ACC112 (cell line): Measurements from ENCODE around the gene ABCB6.
"Not testable (repeated sequence)": the region's sequence is repeated elsewhere in the genome, so short reads cannot be mapped to it uniquely, and the experiment has no call there.

Experiments
- H2AFZ ChIP-seq: fragments of 200-600 bp; sonication (generic); one replicate; pipeline ENCODE4 v1.6.0; 2017; ENCODE audit warnings: antibody characterized with exemption, low read length; ENCODE audit not compliant: unreplicated experiment
- H3K27ac ChIP-seq: fragments of 200-600 bp; sonication (generic); 2 replicates; pipeline ENCODE4 v1.5.1; 2014; ENCODE audit warnings: low read depth, mild to moderate bottlenecking, antibody characterized with exemption, low read length, moderate library complexity
- H3K27me3 ChIP-seq: fragments of 200-600 bp; sonication (generic); 2 replicates; pipeline ENCODE4 v1.6.1; 2014; ENCODE audit warnings: mild to moderate bottlenecking, antibody characterized with exemption, low read length, moderate library complexity, mixed read lengths; ENCODE audit not compliant: insufficient read depth
- H3K36me3 ChIP-seq: fragments of 200-600 bp; sonication (generic); 2 replicates; pipeline ENCODE4 v1.6.1; 2016; ENCODE audit warnings: mild to moderate bottlenecking, antibody characterized with exemption, low read length, moderate library complexity, mixed read lengths; ENCODE audit not compliant: insufficient read depth
- H3K4me1 ChIP-seq: fragments of 200-600 bp; sonication (generic); one replicate; pipeline ENCODE4 v1.6.1; 2016; ENCODE audit warnings: low read length, mixed read lengths; ENCODE audit not compliant: insufficient read depth, unreplicated experiment, control insufficient read depth
- H3K4me3 ChIP-seq: fragments of 200-600 bp; sonication (generic); 2 replicates; pipeline ENCODE4 v1.5.1; 2014; ENCODE audit warnings: mild to moderate bottlenecking, low read depth, low read length
- H3K79me2 ChIP-seq: fragments of 200-600 bp; sonication (generic); one replicate; pipeline ENCODE4 v1.6.0; 2016; ENCODE audit warnings: low read length; ENCODE audit not compliant: control insufficient read depth, unreplicated experiment, insufficient read depth

The ABCB6 gene

DNA sequence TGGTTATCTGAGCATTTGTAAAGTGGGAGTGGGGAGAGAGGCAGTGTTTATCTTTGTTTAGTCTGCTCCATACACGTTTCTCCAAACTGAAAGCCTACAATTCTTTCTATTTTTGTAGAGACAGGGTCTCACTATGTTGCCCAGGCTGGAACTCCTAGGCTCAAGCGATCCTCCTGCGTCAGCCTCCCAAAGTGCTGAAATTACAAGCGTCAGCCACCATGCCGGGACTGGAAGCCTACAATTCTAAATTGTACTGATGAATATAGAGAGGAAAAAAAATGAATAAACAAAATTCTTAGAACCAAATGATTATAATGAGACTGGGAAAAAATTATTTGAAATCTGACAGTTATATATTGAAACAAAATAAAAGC lies 13.6 kb downstream of the ABCB6 start:
- peaks cover 23% of the 10 kb centered on the region for H3K4me1 ChIP-seq
- H3K4me3 ChIP-seq: no peak overlapping the region
- peaks cover 2% of the 10 kb centered on the region; the same call in 1 of the 2 replicates for H3K36me3 ChIP-seq
- H3K79me2 ChIP-seq: no peaks in the 10 kb centered on the region
- no peak overlapping the region for H2AFZ ChIP-seq
- H3K27ac ChIP-seq: no peak overlapping the region
- no peaks in the 10 kb centered on the region for H3K27me3 ChIP-seq

DNA sequence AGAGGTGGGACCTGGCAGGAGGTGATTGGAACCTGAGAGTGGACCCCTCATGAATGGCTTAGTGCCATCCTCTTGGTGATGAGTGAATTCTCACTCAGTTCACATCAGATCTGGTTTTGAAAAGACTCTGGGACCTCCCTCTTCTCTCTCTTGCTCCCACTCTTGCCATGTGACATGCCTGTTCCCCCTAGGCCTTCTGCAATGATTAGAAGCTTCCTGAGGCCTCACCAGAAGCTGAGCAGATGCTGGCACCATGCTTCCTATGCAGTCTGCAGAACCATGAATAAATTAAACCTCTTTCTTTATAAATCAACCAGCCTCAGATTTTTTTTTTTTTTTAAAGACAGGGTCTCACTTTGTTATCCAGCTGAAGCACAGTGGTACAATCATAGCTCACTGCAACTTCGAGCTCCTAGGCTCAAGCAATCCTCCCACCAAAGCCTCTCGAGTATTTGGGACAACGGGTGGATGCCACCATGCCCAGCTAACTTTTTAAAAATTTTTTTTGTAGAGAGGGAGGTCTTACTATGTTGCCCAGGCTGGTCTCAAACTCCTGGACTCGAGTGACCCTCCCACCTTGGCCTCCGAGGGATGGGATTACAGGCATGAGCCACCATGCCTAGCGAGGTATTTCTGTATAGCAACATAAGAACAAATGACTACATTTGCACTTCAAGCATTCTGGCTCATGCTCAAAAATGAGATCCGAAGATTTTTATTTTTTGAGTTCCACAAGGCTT lies 14.2 kb downstream of the ABCB6 start:
- Histone ChIP-seq H3K36me3 (peaks cover 2% of the 10 kb centered on the region; the same call in 1 of the 2 replicates), H3K27me3 (no peaks in the 10 kb centered on the region), H3K79me2 (no peaks in the 10 kb centered on the region)

DNA sequence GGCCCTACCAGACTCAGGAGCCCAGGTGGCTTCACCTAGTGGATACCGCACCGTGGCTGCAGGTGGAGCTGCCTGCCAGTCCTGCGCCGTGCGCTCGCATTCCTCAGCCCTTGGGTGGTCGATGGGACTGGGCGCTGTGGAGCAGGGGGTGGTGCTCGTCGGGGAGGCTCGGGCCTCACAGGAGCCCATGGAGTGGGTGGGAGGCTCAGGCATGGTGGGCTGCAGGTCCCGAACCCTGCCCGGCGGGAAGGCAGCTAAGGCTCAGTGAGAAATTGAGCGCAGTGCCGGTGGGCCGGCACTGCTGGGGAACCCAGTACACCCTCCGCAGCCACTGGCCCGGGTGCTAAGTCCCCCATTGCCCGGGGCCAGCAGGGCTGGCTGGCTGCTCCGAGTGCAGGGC lies 17.4 kb downstream of the ABCB6 start:
- H2AFZ ChIP-seq, H3K4me3 ChIP-seq, H3K36me3 ChIP-seq, H3K27ac ChIP-seq, H3K79me2 ChIP-seq, H3K4me1 ChIP-seq, H3K27me3 ChIP-seq: not testable (repeated sequence)

More for the DNA sequence above, 14.2 kb downstream of the ABCB6 start:
- H3K4me3 ChIP-seq: no peak overlapping the region
- H3K4me1 ChIP-seq: peaks cover 23% of the 10 kb centered on the region
- no peak overlapping the region for H3K27ac ChIP-seq
- H2AFZ ChIP-seq: no peak overlapping the region

DNA sequence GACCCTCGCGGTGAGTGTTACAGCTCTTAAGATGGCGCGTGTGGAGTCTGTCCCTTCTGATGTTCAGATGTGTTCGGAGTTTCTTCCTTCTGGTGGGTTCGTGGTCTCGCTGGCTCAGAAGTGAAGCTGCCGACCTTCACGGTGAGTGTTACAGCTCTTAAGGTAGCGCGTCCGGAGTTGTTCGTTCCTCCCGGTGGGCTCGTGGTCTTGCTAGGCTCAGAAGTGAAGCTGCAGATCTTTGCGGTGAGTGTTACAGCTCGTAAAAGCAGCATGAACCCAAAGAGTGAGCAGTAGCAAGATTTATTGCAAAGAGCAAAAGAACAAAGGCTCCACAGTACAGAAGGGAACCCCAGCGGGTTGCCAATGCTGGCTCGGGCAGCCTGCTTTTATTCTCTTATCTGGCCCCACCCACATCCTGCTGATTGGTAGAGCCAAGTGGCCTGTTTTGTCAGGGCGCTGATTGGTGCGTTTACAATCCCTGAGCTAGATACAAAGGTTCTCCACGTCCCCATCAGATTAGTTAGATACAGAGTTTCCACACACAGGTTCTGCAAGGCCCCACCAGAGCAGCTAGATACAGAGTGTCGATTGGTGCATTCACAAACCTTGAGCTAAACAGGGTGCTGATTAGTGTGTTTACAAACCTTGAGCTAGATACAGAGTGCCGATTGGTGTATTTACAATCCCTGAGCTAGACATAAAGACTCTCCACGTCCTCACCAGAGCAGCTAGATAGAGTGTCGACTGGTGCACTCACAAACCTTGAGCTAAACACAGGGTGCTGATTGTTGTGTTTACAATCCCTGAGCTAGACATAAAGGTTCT lies 18.0 kb downstream of the ABCB6 start:
- H3K4me1 ChIP-seq, H2AFZ ChIP-seq, H3K27me3 ChIP-seq, H3K36me3 ChIP-seq, H3K4me3 ChIP-seq, H3K27ac ChIP-seq, H3K79me2 ChIP-seq: not testable (repeated sequence)

DNA sequence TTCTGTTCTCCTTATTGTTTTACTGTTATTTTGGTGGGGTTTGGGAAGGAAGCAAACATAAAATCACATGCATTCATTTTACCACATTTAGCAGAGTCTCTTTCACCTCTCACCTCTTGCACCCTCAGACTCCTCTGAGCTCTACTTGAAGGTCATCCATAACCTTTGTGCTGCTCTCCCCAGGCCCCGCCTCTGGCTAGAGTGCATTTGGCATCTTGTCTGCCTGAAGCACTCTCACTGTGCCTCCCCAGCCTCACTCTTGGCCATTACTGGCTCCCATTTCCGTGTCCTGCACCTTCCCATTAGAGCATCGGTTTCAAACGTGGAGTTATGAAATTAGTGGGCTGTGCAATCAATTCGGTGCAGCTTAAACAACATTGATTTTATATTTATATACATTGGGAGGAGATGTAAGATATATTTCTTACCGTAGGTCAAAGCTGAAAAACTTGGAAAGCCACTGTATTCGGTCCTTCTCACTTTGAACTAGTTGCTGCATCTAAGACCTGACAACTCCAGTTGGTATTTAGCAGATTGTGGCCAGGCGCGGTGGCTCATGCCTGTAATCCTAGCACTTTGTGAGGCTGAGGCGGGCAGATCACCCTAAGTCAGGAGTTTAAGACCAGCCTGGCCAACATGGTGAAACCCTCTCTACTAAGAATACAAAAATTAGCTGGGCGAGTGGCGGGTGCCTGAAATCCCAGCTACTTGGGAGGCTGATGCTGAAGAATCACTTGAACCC lies 19.1 kb downstream of the ABCB6 start:
- no peak overlapping the region for H2AFZ ChIP-seq
- H3K79me2 ChIP-seq: no peaks in the 10 kb centered on the region
- H3K27me3 ChIP-seq: peaks cover 7% of the 10 kb centered on the region; the same call in 1 of the 2 replicates
- H3K27ac ChIP-seq: no peak overlapping the region
- H3K4me1 ChIP-seq: no peaks in the 10 kb centered on the region
- H3K4me3 ChIP-seq: no peak overlapping the region
- no peaks in the 10 kb centered on the region for H3K36me3 ChIP-seq

DNA sequence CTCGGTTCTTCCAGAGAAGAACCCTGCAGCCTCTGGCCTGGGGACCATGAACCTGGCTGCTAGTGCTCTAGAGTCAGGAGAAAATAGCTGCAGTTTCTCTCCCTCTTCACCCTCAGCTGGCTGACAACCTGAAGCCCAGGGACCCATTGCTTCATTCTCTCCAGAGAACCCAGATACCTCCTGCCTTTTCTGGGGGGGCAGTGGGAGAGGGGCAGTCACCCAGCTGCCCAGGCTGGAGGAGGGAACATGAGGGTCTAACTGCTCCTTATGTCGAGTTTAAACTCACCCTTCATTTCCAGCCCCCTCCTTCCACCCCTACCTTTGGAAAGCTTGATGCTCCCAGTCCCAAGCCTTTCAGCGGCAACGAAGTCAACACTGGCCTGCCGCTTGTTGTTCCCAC lies 19.8 kb downstream of the ABCB6 start:
- Histone ChIP-seq H2AFZ (no peak overlapping the region), H3K4me1 (no peaks in the 10 kb centered on the region), H3K4me3 (no peak overlapping the region), H3K27ac (no peak overlapping the region), H3K27me3 (peaks cover 7% of the 10 kb centered on the region; the same call in 1 of the 2 replicates), H3K36me3 (no peaks in the 10 kb centered on the region), H3K79me2 (no peaks in the 10 kb centered on the region)

DNA sequence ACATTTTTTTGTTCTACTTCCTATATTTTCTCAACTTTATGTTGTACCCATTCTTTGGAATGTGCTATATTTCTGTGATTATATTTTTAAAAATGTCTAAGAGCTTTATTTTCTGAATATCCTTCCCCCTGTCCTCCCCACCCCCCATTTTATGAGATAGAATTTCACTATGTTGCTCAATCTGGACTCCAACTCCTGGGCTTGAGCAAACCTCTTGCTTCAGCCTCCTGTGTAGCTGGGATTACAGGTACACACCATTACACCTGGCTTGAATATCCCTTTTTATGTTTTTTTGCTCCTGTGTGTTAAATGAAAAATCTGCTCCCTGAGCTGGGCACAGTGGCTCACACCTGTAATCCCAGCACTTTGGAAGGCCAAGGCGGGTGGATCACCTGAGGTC lies 21.4 kb downstream of the ABCB6 start:
- Histone ChIP-seq H3K79me2 (no peaks in the 10 kb centered on the region), H3K36me3 (no peaks in the 10 kb centered on the region), H3K27ac (no peak overlapping the region), H3K4me3 (no peak overlapping the region), H3K4me1 (no peaks in the 10 kb centered on the region), H3K27me3 (peaks cover 7% of the 10 kb centered on the region; the same call in 1 of the 2 replicates), H2AFZ (no peak overlapping the region)

DNA sequence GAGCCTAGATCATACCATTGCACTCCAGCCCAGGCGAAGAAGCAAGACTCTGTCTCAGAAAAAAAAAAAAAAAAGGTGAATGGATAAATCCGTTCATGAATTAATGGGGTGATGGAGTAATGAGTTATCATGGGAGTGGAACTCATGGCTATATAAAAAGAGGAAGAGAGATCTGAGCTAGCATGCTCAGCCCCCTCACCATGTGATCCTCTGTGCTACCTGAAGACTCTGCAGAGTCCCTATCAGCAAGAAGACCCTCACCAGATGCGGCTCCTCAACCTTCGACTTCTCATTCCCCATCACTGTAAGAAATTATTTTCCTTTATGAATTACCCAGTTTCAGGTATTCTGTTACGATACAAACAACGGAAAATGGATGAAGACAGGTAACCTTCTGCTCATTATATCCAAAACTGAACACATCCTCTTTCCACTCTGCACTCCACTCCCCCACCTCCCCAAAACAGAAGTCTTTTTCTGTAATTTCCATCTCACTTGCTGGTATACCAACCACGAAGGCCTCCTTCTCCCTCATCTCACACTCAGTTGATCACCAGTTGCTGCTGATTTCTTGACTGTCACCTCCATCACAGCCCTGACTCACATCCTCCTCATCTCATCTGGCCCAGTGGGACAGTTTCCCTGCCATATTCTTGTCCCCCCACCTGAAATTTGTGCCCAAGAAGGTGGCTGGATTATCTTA lies 31.9 kb downstream of the ABCB6 start:
- no peak overlapping the region for H3K27ac ChIP-seq
- H3K4me3 ChIP-seq: no peak overlapping the region
- H3K27me3 ChIP-seq: no peaks in the 10 kb centered on the region
- no peaks in the 10 kb centered on the region for H3K79me2 ChIP-seq
- H3K4me1 ChIP-seq: no peaks in the 10 kb centered on the region
- no peaks in the 10 kb centered on the region; the same call in none of the 2 replicates for H3K36me3 ChIP-seq
- no peak overlapping the region for H2AFZ ChIP-seq

DNA sequence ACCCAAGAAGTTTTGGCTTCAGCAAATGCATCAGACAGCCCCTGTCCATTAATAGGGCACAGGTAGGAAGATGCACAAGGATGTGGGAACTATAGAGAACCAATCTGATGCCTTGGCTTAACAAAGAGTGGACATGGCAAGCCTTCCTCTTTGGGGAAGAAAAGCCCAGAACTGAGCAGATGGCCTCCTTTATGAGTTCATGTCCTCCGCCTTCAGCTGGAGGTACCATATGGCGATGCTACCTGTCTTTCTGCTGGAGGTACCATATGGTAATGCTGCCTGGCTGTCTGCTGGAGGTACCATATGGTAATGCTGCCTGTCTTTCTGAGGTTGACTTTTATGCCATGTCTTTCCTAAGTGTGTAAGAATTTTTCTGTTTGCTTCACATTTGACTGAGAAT lies 34.6 kb downstream of the ABCB6 start:
- Histone ChIP-seq H3K27ac (no peak overlapping the region), H2AFZ (no peak overlapping the region), H3K27me3 (no peaks in the 10 kb centered on the region), H3K4me3 (no peak overlapping the region), H3K79me2 (peaks cover 14% of the 10 kb centered on the region), H3K36me3 (no peaks in the 10 kb centered on the region; the same call in none of the 2 replicates), H3K4me1 (peaks cover 6% of the 10 kb centered on the region)

DNA sequence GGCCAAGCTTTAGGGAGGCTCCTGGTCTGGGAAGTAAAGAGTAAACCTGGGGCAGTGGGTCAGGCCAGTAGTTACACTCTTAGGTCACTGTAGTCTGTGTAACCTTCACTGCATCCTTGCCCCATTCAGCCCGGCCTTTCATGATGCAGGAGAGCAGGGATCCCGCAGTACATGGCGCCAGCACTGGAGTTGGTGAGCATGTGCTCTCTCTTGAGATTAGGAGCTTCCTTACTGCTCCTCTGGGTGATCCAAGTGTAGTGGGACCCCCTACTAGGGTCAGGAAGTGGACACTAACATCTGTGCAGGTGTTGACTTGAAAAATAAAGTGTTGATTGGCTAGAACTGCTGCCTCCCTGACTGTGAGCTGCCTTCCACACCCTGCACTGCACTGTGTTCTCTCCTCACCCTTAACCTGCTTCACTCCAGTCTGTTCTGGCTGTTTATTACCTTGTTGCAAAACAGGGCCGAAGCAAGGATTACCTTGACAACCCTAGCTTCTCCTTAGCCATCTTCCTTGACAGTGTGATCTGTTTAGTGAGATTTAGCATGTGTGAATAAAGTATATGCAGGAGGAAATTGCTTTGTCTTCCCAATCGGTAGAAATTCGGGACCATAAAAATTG lies 35.5 kb downstream of the ABCB6 start:
- Histone ChIP-seq H3K4me1 (peaks cover 8% of the 10 kb centered on the region), H3K27ac (no peak overlapping the region), H3K27me3 (no peaks in the 10 kb centered on the region), H3K36me3 (no peaks in the 10 kb centered on the region; the same call in none of the 2 replicates), H3K4me3 (no peak overlapping the region), H3K79me2 (peaks cover 21% of the 10 kb centered on the region), H2AFZ (no peak overlapping the region)
